Measurements from ENCODE around the gene CSAD. TPM values are rescaled to one million over a fixed set of nuclear protein-coding genes. Genes with fewer than 3 reads are reported as not detected.
"Not testable (repeated sequence)": the region's sequence is repeated elsewhere in the genome, so short reads cannot be mapped to it uniquely, and the experiment has no call there.

Gene CSAD
- total RNA-seq, 1 experiment from 2014 or later: 15.4 TPM

DNA sequence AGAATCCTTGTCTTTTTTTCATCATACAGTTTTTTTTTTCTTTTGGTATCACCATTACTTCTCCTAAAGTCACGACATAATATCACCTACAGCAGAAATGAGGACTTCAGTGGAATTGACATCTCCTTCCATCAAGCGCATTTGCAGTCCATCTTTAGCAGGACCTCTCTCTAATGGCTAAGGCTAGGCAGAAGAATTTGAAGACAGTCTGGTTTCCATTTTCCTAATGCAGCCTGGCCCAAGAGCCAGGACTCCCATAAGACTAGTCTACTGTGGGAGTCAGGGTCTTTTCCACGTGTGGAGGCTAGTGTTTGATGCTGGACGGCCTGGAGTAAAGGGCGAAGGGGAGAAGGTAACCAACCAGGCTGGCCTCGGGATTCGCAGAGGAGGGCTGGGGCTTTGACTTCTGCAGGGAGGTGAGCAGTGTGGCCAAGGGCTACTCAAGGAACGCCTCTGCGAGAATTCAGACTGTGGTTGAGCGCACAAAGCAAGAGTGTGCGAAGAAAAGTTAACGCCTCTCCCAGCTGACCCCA lies 972 bp downstream of the CSAD start:
- H3K36me3 ChIP-seq (ENCODE audit: control insufficient read depth, insufficient read depth, low read length): no peaks in the 10 kb centered on the region; the same call in 1 of the 2 replicates
- no peaks in the 10 kb centered on the region for H3K9me3 ChIP-seq (ENCODE audit: control insufficient read depth, insufficient read depth, low read depth, low read length)
- no TSS peak for BruUV-seq (replicated peaks)
- H3K27ac ChIP-seq (ENCODE audit: low read length): peak overlapping the region; percentile 98
- TF ChIP-seq TCF7L2 (IDR thresholded peaks at IDR 0.05; ENCODE audit: low read depth, low read length) (no peak), SIN3A (IDR thresholded peaks at IDR 0.05; ENCODE audit: borderline replicate concordance, insufficient read depth, low read depth, low read length) (no peak)
- TF ChIP-seq, protein P1, sequence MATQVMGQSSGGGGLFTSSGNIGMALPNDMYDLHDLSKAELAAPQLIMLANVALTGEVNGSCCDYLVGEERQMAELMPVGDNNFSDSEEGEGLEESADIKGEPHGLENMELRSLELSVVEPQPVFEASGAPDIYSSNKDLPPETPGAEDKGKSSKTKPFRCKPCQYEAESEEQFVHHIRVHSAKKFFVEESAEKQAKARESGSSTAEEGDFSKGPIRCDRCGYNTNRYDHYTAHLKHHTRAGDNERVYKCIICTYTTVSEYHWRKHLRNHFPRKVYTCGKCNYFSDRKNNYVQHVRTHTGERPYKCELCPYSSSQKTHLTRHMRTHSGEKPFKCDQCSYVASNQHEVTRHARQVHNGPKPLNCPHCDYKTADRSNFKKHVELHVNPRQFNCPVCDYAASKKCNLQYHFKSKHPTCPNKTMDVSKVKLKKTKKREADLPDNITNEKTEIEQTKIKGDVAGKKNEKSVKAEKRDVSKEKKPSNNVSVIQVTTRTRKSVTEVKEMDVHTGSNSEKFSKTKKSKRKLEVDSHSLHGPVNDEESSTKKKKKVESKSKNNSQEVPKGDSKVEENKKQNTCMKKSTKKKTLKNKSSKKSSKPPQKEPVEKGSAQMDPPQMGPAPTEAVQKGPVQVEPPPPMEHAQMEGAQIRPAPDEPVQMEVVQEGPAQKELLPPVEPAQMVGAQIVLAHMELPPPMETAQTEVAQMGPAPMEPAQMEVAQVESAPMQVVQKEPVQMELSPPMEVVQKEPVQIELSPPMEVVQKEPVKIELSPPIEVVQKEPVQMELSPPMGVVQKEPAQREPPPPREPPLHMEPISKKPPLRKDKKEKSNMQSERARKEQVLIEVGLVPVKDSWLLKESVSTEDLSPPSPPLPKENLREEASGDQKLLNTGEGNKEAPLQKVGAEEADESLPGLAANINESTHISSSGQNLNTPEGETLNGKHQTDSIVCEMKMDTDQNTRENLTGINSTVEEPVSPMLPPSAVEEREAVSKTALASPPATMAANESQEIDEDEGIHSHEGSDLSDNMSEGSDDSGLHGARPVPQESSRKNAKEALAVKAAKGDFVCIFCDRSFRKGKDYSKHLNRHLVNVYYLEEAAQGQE (IDR thresholded peaks at IDR 0.05; ENCODE audit: insufficient read depth in 1 of 2, low read depth in 2 of 2, low read length in 1 of 2): no peak
- TF ChIP-seq, protein P2, sequence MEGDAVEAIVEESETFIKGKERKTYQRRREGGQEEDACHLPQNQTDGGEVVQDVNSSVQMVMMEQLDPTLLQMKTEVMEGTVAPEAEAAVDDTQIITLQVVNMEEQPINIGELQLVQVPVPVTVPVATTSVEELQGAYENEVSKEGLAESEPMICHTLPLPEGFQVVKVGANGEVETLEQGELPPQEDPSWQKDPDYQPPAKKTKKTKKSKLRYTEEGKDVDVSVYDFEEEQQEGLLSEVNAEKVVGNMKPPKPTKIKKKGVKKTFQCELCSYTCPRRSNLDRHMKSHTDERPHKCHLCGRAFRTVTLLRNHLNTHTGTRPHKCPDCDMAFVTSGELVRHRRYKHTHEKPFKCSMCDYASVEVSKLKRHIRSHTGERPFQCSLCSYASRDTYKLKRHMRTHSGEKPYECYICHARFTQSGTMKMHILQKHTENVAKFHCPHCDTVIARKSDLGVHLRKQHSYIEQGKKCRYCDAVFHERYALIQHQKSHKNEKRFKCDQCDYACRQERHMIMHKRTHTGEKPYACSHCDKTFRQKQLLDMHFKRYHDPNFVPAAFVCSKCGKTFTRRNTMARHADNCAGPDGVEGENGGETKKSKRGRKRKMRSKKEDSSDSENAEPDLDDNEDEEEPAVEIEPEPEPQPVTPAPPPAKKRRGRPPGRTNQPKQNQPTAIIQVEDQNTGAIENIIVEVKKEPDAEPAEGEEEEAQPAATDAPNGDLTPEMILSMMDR (IDR thresholded peaks at IDR 0.05): no peak
- CTCF ChIA-PET: interaction anchor here (0.6 to 0.7 kb wide), 2 partner anchors 27 to 46 kb away, joined by 3 read pairs; partner anchors contain the start of gene ITGB7
- POLR2A ChIA-PET: interaction anchor here (0.6 to 1.1 kb wide), 3 partner anchors 40 to 101 kb away, joined by 3 to 17 read pairs (median 3); partner anchors contain the start of gene SPRYD3
- peaks cover 37% of the 10 kb centered on the region for H3K4me1 ChIP-seq (ENCODE audit: control insufficient read depth, insufficient read depth, low read length)
- in situ Hi-C loops (cut with HindIII; ENCODE audit: low pct_unique_long_range_greater_than_20kb, low sequenced_read_pairs) (no loop called here), intact Hi-C loops (cut with micrococcal nuclease; ENCODE audit: unreplicated experiment) (no loop called here)
- ATAC-seq (peak; percentile 54), DNase-seq (ENCODE audit: low read depth, low spot score) (no peak)
- no peaks in the 10 kb centered on the region for H3K27me3 ChIP-seq (ENCODE audit: control insufficient read depth, insufficient read depth, low read length)
- H3K4me3 ChIP-seq (ENCODE audit: low read depth in 2 of 2, low read length in 2 of 2): peak overlapping the region; percentile 70 to 74

DNA sequence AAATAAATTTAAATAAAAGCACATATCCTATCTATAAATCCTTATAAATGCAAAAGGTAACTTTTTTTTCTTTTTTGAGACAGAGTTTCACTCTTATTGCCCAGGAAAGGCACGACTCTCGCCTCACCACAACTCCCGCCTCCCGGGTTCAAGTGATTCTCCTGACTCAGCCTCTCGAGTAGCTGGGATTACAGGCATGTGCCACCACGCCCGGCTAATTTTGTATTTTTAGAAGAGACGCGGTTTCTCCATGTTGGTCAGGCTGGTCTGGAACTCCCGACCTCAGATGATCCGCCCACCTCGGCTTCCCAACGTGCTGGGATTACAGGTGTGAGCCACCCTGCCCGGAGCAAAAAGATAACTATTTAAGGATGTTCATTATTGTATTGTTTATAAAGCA lies 1.9 kb downstream of the CSAD start:
- H3K27me3 ChIP-seq (ENCODE audit: control insufficient read depth, insufficient read depth, low read length); BruUV-seq (replicated peaks); DNase-seq (ENCODE audit: low read depth, low spot score); H3K36me3 ChIP-seq (ENCODE audit: control insufficient read depth, insufficient read depth, low read length); ATAC-seq; POLR2A ChIA-PET; in situ Hi-C loops (cut with HindIII; ENCODE audit: low pct_unique_long_range_greater_than_20kb, low sequenced_read_pairs); intact Hi-C loops (cut with micrococcal nuclease; ENCODE audit: unreplicated experiment); H3K27ac ChIP-seq (ENCODE audit: low read length); CTCF ChIA-PET; H3K9me3 ChIP-seq (ENCODE audit: control insufficient read depth, insufficient read depth, low read depth, low read length); H3K4me3 ChIP-seq (ENCODE audit: low read depth in 2 of 2, low read length in 2 of 2): not testable (repeated sequence)
- peaks cover 38% of the 10 kb centered on the region for H3K4me1 ChIP-seq (ENCODE audit: control insufficient read depth, insufficient read depth, low read length)

DNA sequence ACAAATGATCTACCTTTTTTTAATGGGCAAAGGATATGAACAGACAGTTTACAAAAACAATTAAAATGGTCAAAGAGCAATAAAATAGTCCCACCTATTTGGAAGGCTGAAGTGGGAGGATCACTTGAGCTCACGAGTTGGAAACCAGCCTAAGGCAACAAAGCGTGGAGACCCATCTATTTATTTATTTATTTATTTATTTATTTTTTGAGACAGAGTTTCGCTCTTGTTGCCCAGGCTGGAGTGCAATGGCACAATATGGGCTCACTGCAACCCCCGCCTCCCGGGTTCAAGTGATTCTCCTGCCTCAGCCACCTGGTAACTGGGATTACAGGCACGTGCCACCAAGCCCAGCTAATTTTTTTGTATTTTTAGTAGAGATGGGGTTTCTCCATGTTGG lies 3.3 kb downstream of the CSAD start:
- intact Hi-C loops (cut with micrococcal nuclease; ENCODE audit: unreplicated experiment); ATAC-seq; H3K4me3 ChIP-seq (ENCODE audit: low read depth in 2 of 2, low read length in 2 of 2); CTCF ChIA-PET; H3K27me3 ChIP-seq (ENCODE audit: control insufficient read depth, insufficient read depth, low read length); DNase-seq (ENCODE audit: low read depth, low spot score); BruUV-seq (replicated peaks); H3K9me3 ChIP-seq (ENCODE audit: control insufficient read depth, insufficient read depth, low read depth, low read length); H3K27ac ChIP-seq (ENCODE audit: low read length); in situ Hi-C loops (cut with HindIII; ENCODE audit: low pct_unique_long_range_greater_than_20kb, low sequenced_read_pairs); H3K36me3 ChIP-seq (ENCODE audit: control insufficient read depth, insufficient read depth, low read length): not testable (repeated sequence)
- H3K4me1 ChIP-seq (ENCODE audit: control insufficient read depth, insufficient read depth, low read length): peaks cover 29% of the 10 kb centered on the region
- POLR2A ChIA-PET: interaction anchor here (0.6 kb wide), 1 partner anchor 203 kb away, joined by 6 read pairs; the partner anchor contains the start of gene SP1
